Measurements from ENCODE around the gene ABLIM2. TPM values are rescaled to one million over a fixed set of nuclear protein-coding genes. Genes with fewer than 3 reads are reported as not detected.

Gene ABLIM2
- total and polyA plus RNA-seq, 2 experiments from 2014 or later = 1.5 to 4.3 TPM

DNA sequence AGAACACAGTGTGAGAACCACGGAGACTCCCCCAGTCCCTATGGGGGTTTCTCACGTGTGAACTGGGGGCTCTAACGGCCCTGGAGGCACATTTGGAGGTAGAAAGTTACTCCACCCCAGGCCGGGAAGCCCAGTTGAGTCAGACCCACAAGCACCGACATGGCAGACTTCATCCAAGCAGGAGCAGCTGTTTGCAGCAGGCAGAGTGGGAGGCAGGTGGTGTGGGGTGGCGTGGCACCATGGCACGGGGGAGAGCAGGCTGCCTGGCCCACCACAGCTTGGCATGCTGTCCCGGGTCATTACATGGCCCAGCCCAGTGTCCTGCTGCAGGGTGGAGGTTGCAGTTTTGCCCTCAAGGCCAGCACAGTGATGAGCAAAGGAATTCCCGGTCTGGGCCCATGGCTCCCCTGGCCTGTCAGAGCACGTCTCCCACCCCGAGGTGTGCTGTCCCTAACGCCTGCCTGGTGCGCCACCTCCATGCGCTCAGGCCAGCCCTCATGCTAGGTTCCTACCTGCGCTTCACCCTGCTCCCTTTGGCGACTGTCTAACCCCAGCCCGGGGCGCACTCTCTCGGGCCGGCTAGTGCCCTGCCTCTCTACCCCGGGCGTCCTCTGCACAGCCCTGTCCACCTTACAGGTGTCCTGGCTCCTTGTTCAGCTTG, 128.4 kb downstream of the ABLIM2 start:
- TF ChIP-seq, protein P1, sequence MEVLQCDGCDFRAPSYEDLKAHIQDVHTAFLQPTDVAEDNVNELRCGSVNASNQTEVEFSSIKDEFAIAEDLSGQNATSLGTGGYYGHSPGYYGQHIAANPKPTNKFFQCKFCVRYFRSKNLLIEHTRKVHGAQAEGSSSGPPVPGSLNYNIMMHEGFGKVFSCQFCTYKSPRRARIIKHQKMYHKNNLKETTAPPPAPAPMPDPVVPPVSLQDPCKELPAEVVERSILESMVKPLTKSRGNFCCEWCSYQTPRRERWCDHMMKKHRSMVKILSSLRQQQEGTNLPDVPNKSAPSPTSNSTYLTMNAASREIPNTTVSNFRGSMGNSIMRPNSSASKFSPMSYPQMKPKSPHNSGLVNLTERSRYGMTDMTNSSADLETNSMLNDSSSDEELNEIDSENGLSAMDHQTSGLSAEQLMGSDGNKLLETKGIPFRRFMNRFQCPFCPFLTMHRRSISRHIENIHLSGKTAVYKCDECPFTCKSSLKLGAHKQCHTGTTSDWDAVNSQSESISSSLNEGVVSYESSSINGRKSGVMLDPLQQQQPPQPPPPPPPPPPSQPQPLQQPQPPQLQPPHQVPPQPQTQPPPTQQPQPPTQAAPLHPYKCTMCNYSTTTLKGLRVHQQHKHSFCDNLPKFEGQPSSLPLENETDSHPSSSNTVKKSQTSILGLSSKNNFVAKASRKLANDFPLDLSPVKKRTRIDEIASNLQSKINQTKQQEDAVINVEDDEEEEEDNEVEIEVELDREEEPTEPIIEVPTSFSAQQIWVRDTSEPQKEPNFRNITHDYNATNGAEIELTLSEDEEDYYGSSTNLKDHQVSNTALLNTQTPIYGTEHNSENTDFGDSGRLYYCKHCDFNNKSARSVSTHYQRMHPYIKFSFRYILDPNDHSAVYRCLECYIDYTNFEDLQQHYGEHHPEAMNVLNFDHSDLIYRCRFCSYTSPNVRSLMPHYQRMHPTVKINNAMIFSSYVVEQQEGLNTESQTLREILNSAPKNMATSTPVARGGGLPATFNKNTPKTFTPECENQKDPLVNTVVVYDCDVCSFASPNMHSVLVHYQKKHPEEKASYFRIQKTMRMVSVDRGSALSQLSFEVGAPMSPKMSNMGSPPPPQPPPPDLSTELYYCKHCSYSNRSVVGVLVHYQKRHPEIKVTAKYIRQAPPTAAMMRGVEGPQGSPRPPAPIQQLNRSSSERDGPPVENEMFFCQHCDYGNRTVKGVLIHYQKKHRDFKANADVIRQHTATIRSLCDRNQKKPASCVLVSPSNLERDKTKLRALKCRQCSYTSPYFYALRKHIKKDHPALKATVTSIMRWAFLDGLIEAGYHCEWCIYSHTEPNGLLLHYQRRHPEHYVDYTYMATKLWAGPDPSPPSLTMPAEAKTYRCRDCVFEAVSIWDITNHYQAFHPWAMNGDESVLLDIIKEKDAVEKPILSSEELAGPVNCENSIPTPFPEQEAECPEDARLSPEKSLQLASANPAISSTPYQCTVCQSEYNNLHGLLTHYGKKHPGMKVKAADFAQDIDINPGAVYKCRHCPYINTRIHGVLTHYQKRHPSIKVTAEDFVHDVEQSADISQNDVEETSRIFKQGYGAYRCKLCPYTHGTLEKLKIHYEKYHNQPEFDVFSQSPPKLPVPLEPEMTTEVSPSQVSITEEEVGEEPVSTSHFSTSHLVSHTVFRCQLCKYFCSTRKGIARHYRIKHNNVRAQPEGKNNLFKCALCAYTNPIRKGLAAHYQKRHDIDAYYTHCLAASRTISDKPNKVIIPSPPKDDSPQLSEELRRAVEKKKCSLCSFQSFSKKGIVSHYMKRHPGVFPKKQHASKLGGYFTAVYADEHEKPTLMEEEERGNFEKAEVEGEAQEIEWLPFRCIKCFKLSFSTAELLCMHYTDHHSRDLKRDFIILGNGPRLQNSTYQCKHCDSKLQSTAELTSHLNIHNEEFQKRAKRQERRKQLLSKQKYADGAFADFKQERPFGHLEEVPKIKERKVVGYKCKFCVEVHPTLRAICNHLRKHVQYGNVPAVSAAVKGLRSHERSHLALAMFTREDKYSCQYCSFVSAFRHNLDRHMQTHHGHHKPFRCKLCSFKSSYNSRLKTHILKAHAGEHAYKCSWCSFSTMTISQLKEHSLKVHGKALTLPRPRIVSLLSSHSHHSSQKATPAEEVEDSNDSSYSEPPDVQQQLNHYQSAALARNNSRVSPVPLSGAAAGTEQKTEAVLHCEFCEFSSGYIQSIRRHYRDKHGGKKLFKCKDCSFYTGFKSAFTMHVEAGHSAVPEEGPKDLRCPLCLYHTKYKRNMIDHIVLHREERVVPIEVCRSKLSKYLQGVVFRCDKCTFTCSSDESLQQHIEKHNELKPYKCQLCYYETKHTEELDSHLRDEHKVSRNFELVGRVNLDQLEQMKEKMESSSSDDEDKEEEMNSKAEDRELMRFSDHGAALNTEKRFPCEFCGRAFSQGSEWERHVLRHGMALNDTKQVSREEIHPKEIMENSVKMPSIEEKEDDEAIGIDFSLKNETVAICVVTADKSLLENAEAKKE (CRISPR knock-in tag; IDR thresholded peaks at IDR 0.05) = no peak
- TF ChIP-seq ZNF114 (CRISPR knock-in tag; IDR thresholded peaks at IDR 0.05) (no peak), JUNB (IDR thresholded peaks at IDR 0.05; ENCODE audit: unreplicated experiment) (no peak), CREB1 (CRISPR knock-in tag; IDR thresholded peaks at IDR 0.05; ENCODE audit: low read depth) (no peak), ETS1 (IDR thresholded peaks at IDR 0.05) (no peak), POLR2AphosphoS5 (IDR thresholded peaks at IDR 0.05; ENCODE audit: low read depth) (no peak), ZNF331 (CRISPR knock-in tag; IDR thresholded peaks at IDR 0.05; ENCODE audit: low read depth) (no peak), STAT1 (IDR thresholded peaks at IDR 0.05; ENCODE audit: unreplicated experiment) (no peak), EZH2phosphoT487 (IDR thresholded peaks at IDR 0.05; ENCODE audit: unreplicated experiment) (no peak), EZH2 (IDR thresholded peaks at IDR 0.05; ENCODE audit: low read depth, unreplicated experiment) (no peak), NANOG (IDR thresholded peaks at IDR 0.05; ENCODE audit: borderline replicate concordance) (no peak)
- TF ChIP-seq, protein P2, sequence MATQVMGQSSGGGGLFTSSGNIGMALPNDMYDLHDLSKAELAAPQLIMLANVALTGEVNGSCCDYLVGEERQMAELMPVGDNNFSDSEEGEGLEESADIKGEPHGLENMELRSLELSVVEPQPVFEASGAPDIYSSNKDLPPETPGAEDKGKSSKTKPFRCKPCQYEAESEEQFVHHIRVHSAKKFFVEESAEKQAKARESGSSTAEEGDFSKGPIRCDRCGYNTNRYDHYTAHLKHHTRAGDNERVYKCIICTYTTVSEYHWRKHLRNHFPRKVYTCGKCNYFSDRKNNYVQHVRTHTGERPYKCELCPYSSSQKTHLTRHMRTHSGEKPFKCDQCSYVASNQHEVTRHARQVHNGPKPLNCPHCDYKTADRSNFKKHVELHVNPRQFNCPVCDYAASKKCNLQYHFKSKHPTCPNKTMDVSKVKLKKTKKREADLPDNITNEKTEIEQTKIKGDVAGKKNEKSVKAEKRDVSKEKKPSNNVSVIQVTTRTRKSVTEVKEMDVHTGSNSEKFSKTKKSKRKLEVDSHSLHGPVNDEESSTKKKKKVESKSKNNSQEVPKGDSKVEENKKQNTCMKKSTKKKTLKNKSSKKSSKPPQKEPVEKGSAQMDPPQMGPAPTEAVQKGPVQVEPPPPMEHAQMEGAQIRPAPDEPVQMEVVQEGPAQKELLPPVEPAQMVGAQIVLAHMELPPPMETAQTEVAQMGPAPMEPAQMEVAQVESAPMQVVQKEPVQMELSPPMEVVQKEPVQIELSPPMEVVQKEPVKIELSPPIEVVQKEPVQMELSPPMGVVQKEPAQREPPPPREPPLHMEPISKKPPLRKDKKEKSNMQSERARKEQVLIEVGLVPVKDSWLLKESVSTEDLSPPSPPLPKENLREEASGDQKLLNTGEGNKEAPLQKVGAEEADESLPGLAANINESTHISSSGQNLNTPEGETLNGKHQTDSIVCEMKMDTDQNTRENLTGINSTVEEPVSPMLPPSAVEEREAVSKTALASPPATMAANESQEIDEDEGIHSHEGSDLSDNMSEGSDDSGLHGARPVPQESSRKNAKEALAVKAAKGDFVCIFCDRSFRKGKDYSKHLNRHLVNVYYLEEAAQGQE (IDR thresholded peaks at IDR 0.05; ENCODE audit: unreplicated experiment) = no peak
- TF ChIP-seq, protein P3, sequence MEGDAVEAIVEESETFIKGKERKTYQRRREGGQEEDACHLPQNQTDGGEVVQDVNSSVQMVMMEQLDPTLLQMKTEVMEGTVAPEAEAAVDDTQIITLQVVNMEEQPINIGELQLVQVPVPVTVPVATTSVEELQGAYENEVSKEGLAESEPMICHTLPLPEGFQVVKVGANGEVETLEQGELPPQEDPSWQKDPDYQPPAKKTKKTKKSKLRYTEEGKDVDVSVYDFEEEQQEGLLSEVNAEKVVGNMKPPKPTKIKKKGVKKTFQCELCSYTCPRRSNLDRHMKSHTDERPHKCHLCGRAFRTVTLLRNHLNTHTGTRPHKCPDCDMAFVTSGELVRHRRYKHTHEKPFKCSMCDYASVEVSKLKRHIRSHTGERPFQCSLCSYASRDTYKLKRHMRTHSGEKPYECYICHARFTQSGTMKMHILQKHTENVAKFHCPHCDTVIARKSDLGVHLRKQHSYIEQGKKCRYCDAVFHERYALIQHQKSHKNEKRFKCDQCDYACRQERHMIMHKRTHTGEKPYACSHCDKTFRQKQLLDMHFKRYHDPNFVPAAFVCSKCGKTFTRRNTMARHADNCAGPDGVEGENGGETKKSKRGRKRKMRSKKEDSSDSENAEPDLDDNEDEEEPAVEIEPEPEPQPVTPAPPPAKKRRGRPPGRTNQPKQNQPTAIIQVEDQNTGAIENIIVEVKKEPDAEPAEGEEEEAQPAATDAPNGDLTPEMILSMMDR (conservative IDR thresholded peaks at IDR 0.05; ENCODE audit: low read depth in 2 of 2) = no peak
- no peak for ATAC-seq
- no peak overlapping the region for H3K4me2 ChIP-seq
- H3K27me3 Mint-ChIP-seq (ENCODE audit: insufficient read depth, low read depth, poor library complexity) = peaks cover 4% of the 10 kb centered on the region
- DNase-seq (ENCODE audit: low spot score) = no peak
- H3K4me1 ChIP-seq (ENCODE audit: insufficient read depth) = no peaks in the 10 kb centered on the region
- H3F3A ChIP-seq (replicated peaks; ENCODE audit: low read depth) = no peaks in the 10 kb centered on the region
- H3K4me1 Mint-ChIP-seq = peaks cover 2% of the 10 kb centered on the region; the same call in 1 of the 3 replicates
- H3K27ac Mint-ChIP-seq = no peak overlapping the region
- H3K36me3 Mint-ChIP-seq (ENCODE audit: low read depth) = no peaks in the 10 kb centered on the region; the same call in 2 of the 3 replicates
- H3K36me3 ChIP-seq (ENCODE audit: insufficient read depth) = no peaks in the 10 kb centered on the region
- no peaks in the 10 kb centered on the region for H4K20me1 ChIP-seq (replicated peaks; ENCODE audit: insufficient read depth)
- H3K79me2 ChIP-seq (replicated peaks; ENCODE audit: insufficient read depth) = no peaks in the 10 kb centered on the region
- no peaks in the 10 kb centered on the region for H3K9me3 Mint-ChIP-seq
- no peak overlapping the region for H2AFZ ChIP-seq
- no peak overlapping the region for H3K27ac ChIP-seq (ENCODE audit: low read depth)
- no peak overlapping the region for H3K4me3 Mint-ChIP-seq
- H3K4me3 ChIP-seq = no peak overlapping the region
- no peaks in the 10 kb centered on the region for H3K9me2 ChIP-seq (ENCODE audit: insufficient read depth)
- H3K27me3 ChIP-seq (ENCODE audit: insufficient read depth) = no peaks in the 10 kb centered on the region
